RWPE1 (cell line): Measurements from ENCODE around the gene OR10A7.

Experiments used
- CTCF ChIA-PET: fragments of 350-600 bp; sonication (Branson Sonifier 250); formaldehyde crosslinking; extraction: SDS; loops from one replicate; lab custom pipeline; 2021; lab: Yijun Ruan, JAX
- POLR2A ChIA-PET: fragments of 400-600 bp; formaldehyde crosslinking; extraction: SDS; loops from one replicate; lab custom pipeline; 2020; ENCODE audit warnings: antibody characterized with exemption; ENCODE audit not compliant: low non-redundant PET; lab: Yijun Ruan, JAX
- DNase-seq: peaks from one replicate; pipeline ENCODE4 v3.0.0; 2012; ENCODE audit warnings: low spot score
- H3K27ac ChIP-seq: fragments of 450-650 bp; 2 replicates; pipeline ENCODE4 v1.5.1; 2017
- CTCF ChIP-seq: fragments of 450-650 bp; conservative IDR thresholded peaks from 2 replicates; pipeline ENCODE4 v1.5.1; 2017; ENCODE audit warnings: low read depth, mild to moderate bottlenecking

The OR10A7 gene

GRCh38 chr12:55256831-55257230, 36.0 kb downstream of the OR10A7 start:
- DNase-seq, result no peak
- CTCF ChIA-PET, result no interaction called here
- POLR2A ChIA-PET, result no interaction called here

DNA sequence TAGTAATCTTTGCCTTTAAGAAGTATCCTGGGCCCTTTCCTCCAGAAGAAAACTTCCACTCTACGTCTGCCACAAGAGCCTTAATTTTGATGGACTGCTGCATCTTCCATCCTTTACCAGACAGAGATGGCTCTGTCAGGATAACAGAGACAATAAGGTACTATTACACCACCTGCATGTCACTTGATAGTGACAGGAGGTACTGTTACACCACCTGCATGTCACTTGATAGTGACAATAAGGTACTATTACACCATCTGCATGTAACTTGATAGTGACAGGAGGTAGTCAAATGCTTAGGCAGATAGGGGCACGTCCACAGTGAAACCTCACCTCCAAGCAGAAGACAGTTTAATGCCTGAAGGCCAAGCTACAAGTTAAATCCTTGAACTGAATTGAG, 37.5 kb downstream of the OR10A7 start:
- H3K27ac ChIP-seq, result no peak overlapping the region
- no peak for TF ChIP-seq CTCF
- POLR2A ChIA-PET, result no interaction called here
- DNase-seq, result no peak
- CTCF ChIA-PET, result no interaction called here

More at GRCh38 chr12:55256831-55257230, 36.0 kb downstream of the OR10A7 start:
- H3K27ac ChIP-seq, result no peak overlapping the region
- TF ChIP-seq CTCF, result no peak
